DOHH2 (cell line): ENCODE data around the gene ZNF32.
"Not testable (repeated sequence)": the region's sequence is repeated elsewhere in the genome, so short reads cannot be mapped to it uniquely, and the experiment has no call there.

ENCODE experiments used
- H3F3A ChIP-seq: fragments of 200-600 bp; sonication (generic), shearing (Covaris generic); 2 replicates; pipeline ENCODE4 v1.6.0; 2016; ENCODE audit warnings: antibody characterized with exemption, mild to moderate bottlenecking; ENCODE audit not compliant: control insufficient read depth, insufficient read depth
- H3K27ac ChIP-seq: fragments of 200-600 bp; sonication (generic); 2 replicates; pipeline ENCODE4 v1.5.1; 2014; ENCODE audit warnings: low read depth, mild to moderate bottlenecking, low read length, moderate library complexity
- H3K27me3 ChIP-seq: fragments of 200-600 bp; sonication (generic); 2 replicates; pipeline ENCODE4 v1.6.1; 2014; ENCODE audit warnings: mild to moderate bottlenecking, low read length, mixed read lengths; ENCODE audit not compliant: control insufficient read depth
- H3K36me3 ChIP-seq: fragments of 200-600 bp; sonication (generic); 2 replicates; pipeline ENCODE4 v1.6.1; 2014; ENCODE audit warnings: mild to moderate bottlenecking, low read length, moderate library complexity, mixed read lengths; ENCODE audit not compliant: control insufficient read depth
- H3K4me1 ChIP-seq: fragments of 200-600 bp; sonication (generic); 2 replicates; pipeline ENCODE4 v1.6.1; 2014; ENCODE audit warnings: mild to moderate bottlenecking, low read length, mixed read lengths; ENCODE audit not compliant: control insufficient read depth
- H3K4me2 ChIP-seq: fragments of 200-600 bp; sonication (generic); 2 replicates; pipeline ENCODE4 v1.6.0; 2014; ENCODE audit warnings: mild to moderate bottlenecking, low read length, moderate library complexity
- H3K4me3 ChIP-seq: fragments of 200-600 bp; sonication (generic); 2 replicates; pipeline ENCODE4 v1.5.1; 2014; ENCODE audit warnings: mild to moderate bottlenecking, low read length, mixed read lengths
- H3K79me2 ChIP-seq: fragments of 200-600 bp; sonication (generic); 2 replicates; pipeline ENCODE4 v1.6.1; 2014; ENCODE audit warnings: mild to moderate bottlenecking, low read length, mixed read lengths; ENCODE audit not compliant: control insufficient read depth
- H3K9me2 ChIP-seq: fragments of 200-600 bp; sonication (generic); replicated peaks from 2 replicates; pipeline ENCODE4 v1.6.1; 2014; ENCODE audit warnings: mild to moderate bottlenecking, low read length, mixed read lengths; ENCODE audit not compliant: control insufficient read depth
- H3K9me3 ChIP-seq: fragments of 200-600 bp; sonication (generic); 2 replicates; pipeline ENCODE4 v1.6.1; 2014; ENCODE audit warnings: antibody characterized with exemption, low read length, mixed read lengths; ENCODE audit not compliant: control insufficient read depth, insufficient read depth
- H4K20me1 ChIP-seq: fragments of 200-600 bp; sonication (generic); 2 replicates; pipeline ENCODE4 v1.6.0; 2014; ENCODE audit warnings: low read depth, mild to moderate bottlenecking, antibody characterized with exemption, low read length, moderate library complexity; ENCODE audit not compliant: control insufficient read depth, insufficient read depth
- EZH2phosphoT487 ChIP-seq: fragments of 200-600 bp; sonication (generic); IDR thresholded peaks from 2 replicates; pipeline ENCODE4 v1.6.1; 2017; ENCODE audit warnings: borderline replicate concordance, mild to moderate bottlenecking, antibody characterized with exemption, low read length, moderate library complexity, mixed read lengths
- TF ChIP-seq, protein P1 (sequence below): fragments of 200-600 bp; sonication (generic); IDR thresholded peaks from one replicate; pipeline ENCODE4 v1.5.1; 2014; ENCODE audit warnings: antibody characterized with exemption, mild to moderate bottlenecking, low read depth, low read length; ENCODE audit not compliant: poor library complexity, severe bottlenecking

ZNF32 gene

DNA sequence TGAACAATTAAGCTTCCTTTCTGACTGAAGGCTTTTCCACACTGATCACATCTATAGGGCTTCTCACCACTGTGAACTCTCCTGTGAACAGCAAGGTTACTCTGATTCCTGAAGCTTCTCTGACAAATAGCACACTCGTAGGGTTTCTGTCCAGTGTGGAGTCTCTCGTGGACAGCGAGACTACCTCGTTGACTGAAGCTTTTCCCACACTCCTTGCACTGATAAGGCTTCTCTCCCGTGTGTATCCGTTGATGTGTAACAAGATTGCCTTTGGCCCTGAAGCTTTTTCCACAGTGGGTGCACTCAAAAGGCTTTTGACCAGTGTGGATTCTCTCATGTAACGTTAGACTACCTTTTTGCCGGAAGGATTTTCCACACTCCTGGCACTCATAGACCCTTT is 4.4 kb downstream of the ZNF32 start:
- no peak overlapping the region for H3K27ac ChIP-seq
- H4K20me1 ChIP-seq = no peaks in the 10 kb centered on the region
- H3F3A ChIP-seq = no peaks in the 10 kb centered on the region
- no peak overlapping the region for H3K4me2 ChIP-seq
- H3K36me3 ChIP-seq = peaks cover 15% of the 10 kb centered on the region
- H3K9me2 ChIP-seq = no peaks in the 10 kb centered on the region
- H3K27me3 ChIP-seq = no peaks in the 10 kb centered on the region
- TF ChIP-seq EZH2phosphoT487 = no peak
- TF ChIP-seq, protein P1, sequence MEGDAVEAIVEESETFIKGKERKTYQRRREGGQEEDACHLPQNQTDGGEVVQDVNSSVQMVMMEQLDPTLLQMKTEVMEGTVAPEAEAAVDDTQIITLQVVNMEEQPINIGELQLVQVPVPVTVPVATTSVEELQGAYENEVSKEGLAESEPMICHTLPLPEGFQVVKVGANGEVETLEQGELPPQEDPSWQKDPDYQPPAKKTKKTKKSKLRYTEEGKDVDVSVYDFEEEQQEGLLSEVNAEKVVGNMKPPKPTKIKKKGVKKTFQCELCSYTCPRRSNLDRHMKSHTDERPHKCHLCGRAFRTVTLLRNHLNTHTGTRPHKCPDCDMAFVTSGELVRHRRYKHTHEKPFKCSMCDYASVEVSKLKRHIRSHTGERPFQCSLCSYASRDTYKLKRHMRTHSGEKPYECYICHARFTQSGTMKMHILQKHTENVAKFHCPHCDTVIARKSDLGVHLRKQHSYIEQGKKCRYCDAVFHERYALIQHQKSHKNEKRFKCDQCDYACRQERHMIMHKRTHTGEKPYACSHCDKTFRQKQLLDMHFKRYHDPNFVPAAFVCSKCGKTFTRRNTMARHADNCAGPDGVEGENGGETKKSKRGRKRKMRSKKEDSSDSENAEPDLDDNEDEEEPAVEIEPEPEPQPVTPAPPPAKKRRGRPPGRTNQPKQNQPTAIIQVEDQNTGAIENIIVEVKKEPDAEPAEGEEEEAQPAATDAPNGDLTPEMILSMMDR = no peak
- no peak overlapping the region for H3K4me3 ChIP-seq
- H3K79me2 ChIP-seq = no peaks in the 10 kb centered on the region
- H3K9me3 ChIP-seq = peaks cover 35% of the 10 kb centered on the region
- peaks cover 7% of the 10 kb centered on the region for H3K4me1 ChIP-seq

DNA sequence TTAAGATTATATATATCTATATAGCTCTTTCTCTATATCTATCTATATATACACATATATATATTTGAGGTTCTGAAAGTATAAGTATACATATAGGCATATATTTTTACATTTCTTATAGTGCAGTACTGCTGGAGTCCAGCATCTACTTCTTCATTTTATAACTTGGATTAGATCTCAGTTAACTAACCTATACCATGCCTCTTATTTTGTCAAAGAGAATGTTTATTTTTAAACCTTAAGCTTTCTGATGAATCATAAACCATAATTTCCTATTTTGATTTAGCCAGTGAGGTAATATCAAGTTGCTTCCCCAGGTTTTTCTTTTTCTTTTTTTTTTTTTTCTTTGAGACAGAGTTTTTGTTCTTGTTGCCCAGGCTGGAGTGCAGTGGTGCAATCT is 8.1 kb downstream of the ZNF32 start:
- Histone ChIP-seq H3K79me2 (no peaks in the 10 kb centered on the region), H3K36me3 (peaks cover 15% of the 10 kb centered on the region), H3K4me1 (no peaks in the 10 kb centered on the region), H4K20me1 (no peaks in the 10 kb centered on the region), H3K27me3 (no peaks in the 10 kb centered on the region), H3K4me2 (no peak overlapping the region), H3K9me2 (no peaks in the 10 kb centered on the region), H3K27ac (no peak overlapping the region), H3F3A (no peaks in the 10 kb centered on the region), H3K4me3 (no peak overlapping the region), H3K9me3 (peaks cover 24% of the 10 kb centered on the region)
- TF ChIP-seq EZH2phosphoT487 = no peak
- TF ChIP-seq, protein P1 = no peak

DNA sequence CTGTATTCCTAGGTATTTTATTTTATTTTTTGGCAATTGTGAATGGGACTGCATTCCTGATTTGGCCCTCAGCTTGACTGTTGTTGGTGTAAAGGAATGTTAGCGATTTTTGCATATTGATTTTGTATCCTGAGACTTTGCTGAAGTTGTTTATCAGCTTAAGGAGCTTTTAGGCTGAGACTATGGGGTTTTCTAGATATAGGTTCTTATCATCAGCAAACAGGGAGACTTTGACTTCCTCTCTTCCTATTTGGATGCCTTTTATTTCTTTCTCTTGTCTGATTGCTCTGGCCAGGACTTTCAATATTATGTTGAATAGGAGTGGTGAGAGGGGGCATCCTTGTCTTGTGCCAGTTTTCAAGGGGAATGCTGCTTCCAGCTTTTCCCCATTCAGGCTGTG is 12.9 kb downstream of the ZNF32 start:
- H3K36me3 ChIP-seq, H3K4me3 ChIP-seq, H3K79me2 ChIP-seq, H3K4me2 ChIP-seq, H3K9me3 ChIP-seq, H3K27ac ChIP-seq, H4K20me1 ChIP-seq, H3F3A ChIP-seq, H3K4me1 ChIP-seq, H3K9me2 ChIP-seq, H3K27me3 ChIP-seq: not testable (repeated sequence)

DNA sequence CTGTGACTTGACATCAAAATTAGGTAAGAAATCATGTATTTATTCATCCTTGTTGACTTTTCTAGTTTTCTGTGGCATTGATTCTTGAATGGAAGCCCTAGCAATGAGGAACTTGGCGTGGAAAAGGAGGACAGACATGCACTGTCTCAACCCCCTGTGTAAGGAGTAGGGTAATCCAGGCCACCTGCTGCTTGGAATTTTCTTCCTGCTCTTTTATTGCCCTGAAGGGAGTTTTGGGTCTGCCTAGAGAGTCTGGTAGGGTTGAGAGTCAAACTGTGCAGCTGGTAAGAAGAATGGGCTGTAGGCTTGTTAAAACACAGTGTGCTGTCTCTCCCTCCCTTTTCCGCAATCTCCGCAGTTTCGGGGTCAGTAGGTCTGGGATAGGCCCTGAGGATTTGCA is 19.7 kb downstream of the ZNF32 start:
- no peaks in the 10 kb centered on the region for H3F3A ChIP-seq
- H3K27ac ChIP-seq = no peak overlapping the region
- TF ChIP-seq EZH2phosphoT487 = no peak
- TF ChIP-seq, protein P1 = no peak
- H3K79me2 ChIP-seq = no peaks in the 10 kb centered on the region
- no peaks in the 10 kb centered on the region for H3K9me2 ChIP-seq
- H3K27me3 ChIP-seq = no peaks in the 10 kb centered on the region
- no peaks in the 10 kb centered on the region for H3K36me3 ChIP-seq
- H4K20me1 ChIP-seq = no peaks in the 10 kb centered on the region
- no peaks in the 10 kb centered on the region for H3K4me1 ChIP-seq
- H3K9me3 ChIP-seq = no peaks in the 10 kb centered on the region; the same call in 1 of the 2 replicates
- H3K4me3 ChIP-seq = no peak overlapping the region
- no peak overlapping the region for H3K4me2 ChIP-seq
